ENCODE measurements around the gene PRKCD. TPM values are rescaled to one million over a fixed set of nuclear protein-coding genes. Genes with fewer than 3 reads are reported as not detected.

The PRKCD gene
- total and polyA plus RNA-seq, 2 donors (not counting 1 experiment from before 2014, with no cell fraction given): 46.7 to 68.8 TPM

- peak overlapping the region; percentile 78 for H3K9ac ChIP-seq (ENCODE audit: low read length)
- no peak for TF ChIP-seq EZH2 (IDR thresholded peaks at IDR 0.05; ENCODE audit: borderline replicate concordance, insufficient read depth, low read depth, low read length, poor library complexity, severe bottlenecking)
- TF ChIP-seq, protein P1, sequence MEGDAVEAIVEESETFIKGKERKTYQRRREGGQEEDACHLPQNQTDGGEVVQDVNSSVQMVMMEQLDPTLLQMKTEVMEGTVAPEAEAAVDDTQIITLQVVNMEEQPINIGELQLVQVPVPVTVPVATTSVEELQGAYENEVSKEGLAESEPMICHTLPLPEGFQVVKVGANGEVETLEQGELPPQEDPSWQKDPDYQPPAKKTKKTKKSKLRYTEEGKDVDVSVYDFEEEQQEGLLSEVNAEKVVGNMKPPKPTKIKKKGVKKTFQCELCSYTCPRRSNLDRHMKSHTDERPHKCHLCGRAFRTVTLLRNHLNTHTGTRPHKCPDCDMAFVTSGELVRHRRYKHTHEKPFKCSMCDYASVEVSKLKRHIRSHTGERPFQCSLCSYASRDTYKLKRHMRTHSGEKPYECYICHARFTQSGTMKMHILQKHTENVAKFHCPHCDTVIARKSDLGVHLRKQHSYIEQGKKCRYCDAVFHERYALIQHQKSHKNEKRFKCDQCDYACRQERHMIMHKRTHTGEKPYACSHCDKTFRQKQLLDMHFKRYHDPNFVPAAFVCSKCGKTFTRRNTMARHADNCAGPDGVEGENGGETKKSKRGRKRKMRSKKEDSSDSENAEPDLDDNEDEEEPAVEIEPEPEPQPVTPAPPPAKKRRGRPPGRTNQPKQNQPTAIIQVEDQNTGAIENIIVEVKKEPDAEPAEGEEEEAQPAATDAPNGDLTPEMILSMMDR (IDR thresholded peaks at IDR 0.05): no peak
- ATAC-seq (ENCODE audit: low read depth) (peak; percentile 31), DNase-seq (peak; percentile 86)
- peak overlapping the region; percentile 98 for H3K4me2 ChIP-seq (replicated peaks; ENCODE audit: low read depth, low read length, poor library complexity, severe bottlenecking)
- H2AFZ ChIP-seq (ENCODE audit: insufficient read depth, low read depth, low read length, poor library complexity, severe bottlenecking): peak overlapping the region; percentile 2
- H4K20me1 ChIP-seq (ENCODE audit: control insufficient read depth, insufficient read depth, low read length, poor library complexity, severe bottlenecking): peaks cover 51% of the 10 kb centered on the region
- H3K79me2 ChIP-seq (ENCODE audit: control insufficient read depth, insufficient read depth, low read length): peaks cover 77% of the 10 kb centered on the region
- POLR2A ChIA-PET: interaction anchor here (0.7 to 2.1 kb wide), 2 partner anchors 8 to 19 kb away, joined by 4 to 7 read pairs; no protein-coding TSS in a partner anchor
- peaks cover 0 to 22% of the 10 kb centered on the region in 2 experiments for H3K36me3 ChIP-seq (replicated peaks in 1 of 2; ENCODE audit: control extremely low read depth in 1 of 2, control insufficient read depth in 1 of 2, extremely low read depth in 1 of 2, insufficient read depth in 2 of 2, low read length in 1 of 2)
- no peaks in the 10 kb centered on the region for H3K9me3 ChIP-seq (ENCODE audit: control extremely low read depth in 1 of 3, control insufficient read depth in 2 of 3, insufficient read depth in 1 of 3, low read length in 2 of 3)
- H3K27ac Mint-ChIP-seq: peak overlapping the region; percentile 92
- intact Hi-C loops (cut with micrococcal nuclease): loop anchor here (1.0 to 10.0 kb wide), 5 partner anchors 8 to 627 kb away; partner anchors contain the start of genes NT5DC2, RFT1 and UQCC5
- peak overlapping the region; percentile 80 to 82 for H3K27ac ChIP-seq (ENCODE audit: low read length in 2 of 2)
- peaks cover 0 to 2% (median under 1%) of the 10 kb centered on the region in 4 experiments for H3K27me3 ChIP-seq (replicated peaks in 1 of 4; ENCODE audit: control extremely low read depth in 1 of 4, control insufficient read depth in 3 of 4, insufficient read depth in 4 of 4, low read length in 3 of 4)
- peak overlapping the region; percentile 84 to 98 (median 88) for H3K4me3 ChIP-seq (ENCODE audit: control extremely low read depth in 1 of 5, extremely low read depth in 1 of 5, insufficient read depth in 1 of 5, low read depth in 2 of 5, low read length in 4 of 5)
- H3K4me1 Mint-ChIP-seq: peaks cover 65% of the 10 kb centered on the region
- WGBS (ENCODE audit: insufficient coverage): 3% methylated on average over 29 of the region's 49 CpGs
- H3K4me1 ChIP-seq (ENCODE audit: control insufficient read depth in 2 of 2, insufficient read depth in 2 of 2, low read length in 2 of 2): peaks cover 56 to 75% of the 10 kb centered on the region in 2 donors
- no peaks in the 10 kb centered on the region for H3K9me3 Mint-ChIP-seq (ENCODE audit: insufficient read depth)
- peak overlapping the region; percentile 94 for H3K4me3 Mint-ChIP-seq
- CTCF ChIA-PET: interaction anchor here (0.7 to 4.6 kb wide), 3 partner anchors 28 to 51 kb away, joined by 3 to 27 read pairs (median 5); no protein-coding TSS in a partner anchor
- no peaks in the 10 kb centered on the region for H3K27me3 Mint-ChIP-seq
These were observed 1.0 kb downstream of the PRKCD start for GRCh38 chr3:53161820-53162671.
